Measurements from ENCODE around the gene LCP1.
"Not testable (repeated sequence)": the region's sequence is repeated elsewhere in the genome, so short reads cannot be mapped to it uniquely, and the experiment has no call there.

Gene LCP1, protein sequence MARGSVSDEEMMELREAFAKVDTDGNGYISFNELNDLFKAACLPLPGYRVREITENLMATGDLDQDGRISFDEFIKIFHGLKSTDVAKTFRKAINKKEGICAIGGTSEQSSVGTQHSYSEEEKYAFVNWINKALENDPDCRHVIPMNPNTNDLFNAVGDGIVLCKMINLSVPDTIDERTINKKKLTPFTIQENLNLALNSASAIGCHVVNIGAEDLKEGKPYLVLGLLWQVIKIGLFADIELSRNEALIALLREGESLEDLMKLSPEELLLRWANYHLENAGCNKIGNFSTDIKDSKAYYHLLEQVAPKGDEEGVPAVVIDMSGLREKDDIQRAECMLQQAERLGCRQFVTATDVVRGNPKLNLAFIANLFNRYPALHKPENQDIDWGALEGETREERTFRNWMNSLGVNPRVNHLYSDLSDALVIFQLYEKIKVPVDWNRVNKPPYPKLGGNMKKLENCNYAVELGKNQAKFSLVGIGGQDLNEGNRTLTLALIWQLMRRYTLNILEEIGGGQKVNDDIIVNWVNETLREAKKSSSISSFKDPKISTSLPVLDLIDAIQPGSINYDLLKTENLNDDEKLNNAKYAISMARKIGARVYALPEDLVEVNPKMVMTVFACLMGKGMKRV

DNA sequence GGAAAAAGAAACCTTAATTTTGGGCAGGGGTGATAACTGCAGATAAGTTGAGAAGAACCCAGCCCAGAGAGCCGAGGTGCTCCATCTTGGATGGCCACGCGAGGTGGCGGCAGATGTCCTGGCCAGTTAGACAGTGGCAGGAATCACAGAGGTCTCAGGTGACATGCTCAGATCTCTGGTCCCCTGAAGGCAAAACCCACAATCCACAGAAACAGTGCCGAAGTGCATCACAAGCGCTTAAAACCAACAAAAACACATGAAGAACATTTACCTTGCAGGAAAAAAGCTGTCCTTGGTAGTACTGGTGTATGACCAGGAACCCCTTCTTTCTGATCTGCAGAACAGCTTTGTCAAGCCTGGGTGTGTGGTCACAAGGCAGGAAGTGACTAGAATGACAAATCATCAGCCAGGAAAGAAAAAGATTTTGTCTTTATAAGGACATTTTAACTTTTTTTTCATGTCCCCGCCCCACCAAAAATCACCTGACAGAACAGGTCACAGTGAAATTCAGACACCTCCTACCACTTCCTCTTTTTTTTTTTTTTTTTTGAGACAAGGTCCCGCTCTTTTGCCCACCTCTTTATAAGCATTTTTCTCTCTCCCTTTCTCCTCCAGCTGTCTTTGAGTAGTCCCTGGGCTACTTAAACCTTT, at the start of gene LCP1:
LCP1 (minus strand) TSS at position 338 of the 651 bp plus-strand sequence. CDS start 22,515 bp downstream, outside the sequence.
- DNase-seq (ENCODE audit: low spot score), result peak; percentile 70

DNA sequence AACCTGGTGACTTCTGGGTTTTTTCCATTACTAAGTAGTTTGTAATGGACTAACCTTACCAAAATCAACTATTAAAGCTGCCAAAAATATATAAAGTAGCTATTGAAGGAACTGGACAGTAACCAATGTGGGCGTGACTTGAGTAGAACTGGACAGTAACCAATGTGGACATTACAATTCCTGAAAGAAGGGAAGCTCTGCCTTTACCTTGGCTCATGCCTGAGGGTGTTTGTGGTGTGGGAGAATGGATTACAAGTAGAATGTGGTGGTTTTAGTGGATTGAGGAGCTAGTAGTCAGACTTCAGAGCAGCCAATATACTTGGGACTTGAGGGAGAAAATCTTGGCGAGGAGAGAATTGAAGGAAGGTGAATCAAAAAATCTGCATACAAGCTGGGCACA, 47.3 kb upstream of the LCP1 start:
- DNase-seq (ENCODE audit: low spot score), result no peak

- not testable (repeated sequence) for DNase-seq (ENCODE audit: low spot score)
These were observed 38.3 kb upstream of the LCP1 start for GRCh38 chr13:46220234-46220633.

- not testable (repeated sequence) for DNase-seq (ENCODE audit: low spot score)
These were observed 32.8 kb upstream of the LCP1 start for GRCh38 chr13:46214741-46215140.

GRCh38 chr13:46213242-46213641, 31.3 kb upstream of the LCP1 start:
- no peak for DNase-seq (ENCODE audit: low spot score)

GRCh38 chr13:46211483-46212351, 29.7 kb upstream of the LCP1 start, which contains the start of gene LRRC63:
Gene LRRC63 (plus strand): TSS chr13:46211928. CDS start chr13:46213035, 1,107 bp downstream.
- DNase-seq (ENCODE audit: low spot score), result peak; percentile 72

DNA sequence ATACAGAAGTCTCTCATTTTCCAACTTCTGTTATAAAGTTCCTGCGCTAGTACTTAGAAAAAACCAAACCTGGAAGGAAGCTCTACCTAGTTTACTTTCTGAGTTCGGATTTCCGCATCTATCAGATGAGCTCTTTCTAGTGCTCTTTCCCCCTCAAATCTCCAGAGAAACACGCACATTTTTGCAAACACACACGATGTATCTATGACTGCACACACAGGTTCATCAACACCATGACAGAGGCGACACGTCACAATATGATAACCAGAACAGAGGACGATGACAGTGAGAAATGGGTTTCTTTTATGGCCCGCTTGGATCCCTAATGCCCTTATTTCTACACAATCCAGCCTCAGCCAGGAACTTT, 29.1 kb upstream of the LCP1 start:
- DNase-seq (ENCODE audit: low spot score), result peak; percentile 6

DNA sequence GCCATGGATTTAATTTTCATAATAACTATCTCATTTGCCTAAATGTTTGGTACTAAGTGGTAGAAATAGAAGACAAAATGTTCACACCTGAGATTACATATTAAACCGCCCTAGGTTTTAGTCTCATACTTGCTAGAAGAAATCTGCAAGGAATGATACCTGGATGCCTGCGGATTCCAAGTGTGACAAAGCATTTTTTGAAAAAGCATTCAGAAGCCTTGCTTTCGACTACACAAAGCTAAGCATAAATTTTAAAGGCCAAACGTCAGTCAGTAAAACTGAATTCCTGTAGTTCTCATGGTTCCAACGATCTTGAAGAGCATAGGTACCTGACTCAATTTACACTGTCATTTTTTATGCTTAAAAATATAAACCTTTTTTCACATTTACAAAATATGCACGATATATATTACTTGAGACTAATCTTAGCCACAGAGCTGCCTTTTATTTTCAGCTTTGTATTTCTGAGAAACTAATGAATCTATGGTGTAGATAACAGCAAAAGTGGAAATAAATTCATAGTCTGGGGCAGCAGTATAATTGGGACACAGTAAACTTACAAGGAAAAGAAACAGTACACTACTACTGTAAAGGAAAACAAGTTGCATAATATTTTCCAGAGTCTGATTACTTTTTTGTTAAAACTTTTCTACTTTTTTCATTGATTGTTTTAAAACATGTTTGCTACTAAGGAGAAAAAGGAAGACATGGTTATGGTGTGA, 28.5 kb upstream of the LCP1 start:
- no peak for DNase-seq (ENCODE audit: low spot score)

GRCh38 chr13:46207828-46208227, 25.9 kb upstream of the LCP1 start:
- DNase-seq (ENCODE audit: low spot score), result no peak

- DNase-seq (ENCODE audit: low spot score), result no peak
These were observed 24.2 kb upstream of the LCP1 start for GRCh38 chr13:46206143-46206542.

- no peak for DNase-seq (ENCODE audit: low spot score)
These were observed 21.0 kb upstream of the LCP1 start for GRCh38 chr13:46202966-46203365.

DNA sequence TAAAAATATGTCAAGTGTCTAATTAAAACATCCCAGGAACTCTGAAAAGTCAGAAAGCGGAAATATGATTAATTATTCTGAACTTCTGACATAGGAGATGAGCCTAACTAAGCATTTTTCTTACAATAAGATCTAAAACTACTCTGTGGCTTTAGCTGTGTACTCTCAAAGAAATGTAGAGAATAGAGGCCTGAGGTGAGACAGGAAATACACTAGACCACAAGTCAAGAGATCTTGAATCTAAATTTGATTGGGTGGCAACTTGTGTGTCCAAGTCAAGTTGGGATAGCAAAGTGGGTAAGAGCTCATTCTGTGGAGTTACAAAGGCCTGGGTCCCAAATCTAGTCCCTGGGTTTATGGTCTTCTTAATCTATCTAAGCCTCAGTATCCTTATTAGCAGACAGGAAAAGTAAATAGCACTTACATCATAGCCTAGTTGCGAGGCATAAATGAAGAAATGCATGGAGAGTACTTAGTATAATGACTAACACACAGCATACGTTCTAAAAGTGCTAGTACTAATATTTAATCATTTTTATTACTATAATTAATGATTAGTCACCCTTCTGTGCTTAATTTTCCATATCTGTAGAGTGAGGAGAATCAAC, 20.3 kb upstream of the LCP1 start:
- DNase-seq (ENCODE audit: low spot score), result no peak

DNA sequence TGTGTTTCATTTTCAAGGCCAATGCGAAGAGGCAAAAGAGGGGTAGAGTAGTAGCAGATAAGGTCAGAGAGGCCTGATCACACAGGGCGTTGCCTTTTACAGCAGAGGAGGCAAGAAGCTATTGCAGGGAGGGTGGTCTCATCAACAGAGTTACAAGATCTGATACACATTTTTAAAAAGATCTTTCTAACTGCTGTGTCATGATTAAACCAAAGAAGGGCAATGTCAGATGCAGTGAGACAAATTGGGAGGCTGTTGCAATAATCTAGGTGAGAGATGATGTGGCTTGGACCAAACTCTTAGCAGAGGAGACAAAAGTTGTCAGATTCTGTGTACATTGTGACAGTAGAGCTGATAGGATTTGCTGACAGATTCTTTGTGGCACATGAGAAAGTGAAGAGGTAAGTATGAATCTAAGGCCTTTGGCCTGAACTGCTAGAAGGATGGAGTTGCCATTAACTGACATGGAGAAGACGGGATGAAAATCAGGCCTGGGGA, 16.8 kb upstream of the LCP1 start:
- no peak for DNase-seq (ENCODE audit: low spot score)

- DNase-seq (ENCODE audit: low spot score), result no peak
These were observed 15.5 kb upstream of the LCP1 start for GRCh38 chr13:46197299-46198048.

GRCh38 chr13:46195016-46195415, 13.0 kb upstream of the LCP1 start:
- DNase-seq (ENCODE audit: low spot score), result no peak

DNA sequence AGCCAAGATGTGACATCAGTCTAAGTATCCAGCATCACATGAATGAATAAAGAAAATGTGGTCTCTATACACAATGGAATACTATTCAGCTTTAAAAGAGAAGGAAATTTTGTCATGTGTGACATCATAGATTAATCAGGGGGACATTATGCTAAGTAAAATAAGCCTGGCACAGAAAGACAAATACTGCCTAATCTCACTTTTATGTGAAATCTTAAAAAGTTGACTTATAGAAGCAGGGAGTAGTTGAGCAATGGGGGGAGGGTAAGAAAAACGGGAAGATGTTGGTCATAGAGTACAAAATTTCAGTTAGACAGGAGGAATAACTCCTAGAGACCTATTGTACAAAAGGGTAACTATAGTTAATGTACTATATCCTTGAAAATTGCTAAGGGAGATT, 10.4 kb upstream of the LCP1 start:
- DNase-seq (ENCODE audit: low spot score), result no peak

DNA sequence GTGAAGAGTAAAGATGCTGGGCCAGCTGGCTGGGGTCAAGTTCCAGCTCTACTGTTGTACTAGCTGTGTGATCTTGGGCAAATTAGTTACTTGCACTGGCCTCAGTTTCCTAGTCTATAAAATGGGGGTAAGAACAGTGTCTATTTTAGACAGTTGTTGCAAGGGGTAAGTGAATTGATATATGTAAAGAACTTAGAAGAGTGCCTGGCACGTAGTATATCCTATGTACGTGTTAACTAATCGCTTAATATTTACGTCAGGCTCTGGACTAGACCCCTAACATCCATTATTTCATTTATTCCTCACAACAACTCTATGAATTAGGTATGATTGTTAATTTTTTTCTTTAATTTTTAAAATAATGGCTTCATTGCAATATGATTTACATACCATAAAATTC, 3.7 kb upstream of the LCP1 start:
- no peak for DNase-seq (ENCODE audit: low spot score)

- DNase-seq (ENCODE audit: low spot score), result peak; percentile 75
These were observed 2.3 kb upstream of the LCP1 start for GRCh38 chr13:46184277-46184699.

GRCh38 chr13:46183018-46183946, 1.3 kb upstream of the LCP1 start:
- DNase-seq (ENCODE audit: low spot score), result peak; percentile 15

All from germinal center (tissue), 1 donor.